Kidney glomerular epithelial cell (primary cell): ENCODE measurements around the gene RTL10.
"Not testable (repeated sequence)": the region's sequence is repeated elsewhere in the genome, so short reads cannot be mapped to it uniquely, and the experiment has no call there.

Experiments used
- DNase-seq: peaks from one replicate; lab custom pipeline; 2025; lab: John Stamatoyannopoulos, UW

RTL10 gene

GRCh38 chr22:19888131-19888746 lies 33.6 kb upstream of the RTL10 start:
- no peak for DNase-seq

- no peak for DNase-seq
These were observed 32.7 kb upstream of the RTL10 start for GRCh38 chr22:19887256-19887985.

GRCh38 chr22:19886605-19887255 lies 32.1 kb upstream of the RTL10 start:
- DNase-seq: peak; percentile 7

- DNase-seq: no peak
These were observed 31.3 kb upstream of the RTL10 start for GRCh38 chr22:19885841-19886592.

- DNase-seq: no peak
These were observed 30.5 kb upstream of the RTL10 start for GRCh38 chr22:19884954-19885751.

DNA sequence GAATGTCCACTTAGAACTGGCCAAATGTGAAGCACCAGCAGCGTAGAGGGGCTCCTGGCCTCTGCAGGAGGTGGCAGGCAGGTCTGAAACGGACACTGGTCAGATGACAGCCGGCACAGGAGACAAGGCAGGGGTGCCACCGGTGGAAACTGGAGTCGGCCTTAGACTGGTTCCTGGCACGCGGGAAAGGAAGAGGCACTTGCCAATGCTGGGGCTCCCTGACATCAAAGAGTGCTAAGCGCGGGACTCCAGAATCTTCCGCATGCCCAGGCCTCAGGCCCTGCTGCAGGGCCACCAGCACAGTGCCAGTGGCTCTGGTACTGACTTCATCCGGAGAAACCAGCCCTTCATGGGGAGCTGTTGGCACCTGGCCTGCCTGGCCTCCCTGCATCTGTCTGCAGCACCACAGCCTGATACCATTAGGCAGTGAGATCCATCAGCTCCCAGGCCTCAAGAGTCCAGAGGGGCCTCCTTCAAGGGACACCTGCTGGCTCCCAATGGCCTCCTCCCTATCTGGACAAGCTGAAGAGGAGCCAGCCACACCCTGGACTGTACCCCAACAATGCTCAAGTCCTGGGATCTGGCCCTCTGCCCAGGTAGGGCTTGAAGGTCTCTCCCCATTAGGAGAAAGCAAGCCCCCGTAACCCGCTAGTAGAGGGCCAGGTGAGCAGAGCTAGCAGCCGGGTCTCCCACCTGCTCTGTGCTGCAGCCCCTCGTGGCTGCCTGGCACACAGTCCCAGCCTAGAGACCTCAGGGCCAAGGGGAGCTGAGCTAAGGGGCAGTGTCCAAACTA lies 29.7 kb upstream of the RTL10 start:
- no peak for DNase-seq

- DNase-seq: not testable (repeated sequence)
These were observed 28.8 kb upstream of the RTL10 start for GRCh38 chr22:19883446-19883845.

DNA sequence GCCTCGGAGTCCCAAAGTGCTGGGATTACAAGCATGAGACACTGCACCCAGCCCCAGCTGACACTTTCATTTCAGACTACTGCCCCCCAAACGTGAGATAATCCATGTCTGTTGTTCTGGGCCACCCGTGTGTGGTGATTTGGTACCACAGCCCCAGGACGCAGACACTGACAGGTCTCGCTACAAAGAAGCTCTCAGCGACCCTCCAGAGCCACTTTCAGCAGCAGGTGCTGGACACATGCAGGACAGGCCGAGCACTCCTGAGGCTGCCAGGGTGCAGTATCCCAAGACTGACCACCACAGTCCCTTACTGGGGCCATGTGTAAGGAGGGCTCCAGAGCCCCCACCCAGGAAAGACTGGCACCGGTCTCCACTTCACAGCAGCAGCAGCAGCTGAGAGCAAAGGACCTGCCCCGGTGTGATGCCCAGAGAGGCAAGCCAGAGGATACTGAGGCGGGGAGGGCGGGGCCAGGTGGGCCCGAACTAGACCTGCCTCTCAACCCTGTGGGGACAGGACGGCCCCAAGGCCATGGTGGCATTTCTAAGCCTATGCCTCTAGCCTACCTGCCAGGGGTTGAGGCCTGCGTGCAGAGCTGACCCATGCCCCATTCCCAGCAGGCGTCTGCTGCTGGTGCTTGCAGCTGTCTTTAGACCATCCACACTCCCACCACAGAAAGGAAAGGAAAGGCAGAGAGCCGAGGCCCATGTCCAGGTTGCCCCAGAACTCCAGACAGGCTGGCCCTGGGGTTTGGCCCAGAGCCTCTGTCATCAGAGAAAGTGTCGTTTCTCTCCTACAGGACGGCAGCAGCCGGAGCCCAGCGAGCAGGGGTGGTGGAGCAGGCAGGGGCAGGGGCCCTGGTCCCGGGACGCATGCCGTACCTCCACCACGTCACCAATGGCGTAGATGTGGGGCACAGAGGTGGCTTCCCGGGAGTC lies 28.0 kb upstream of the RTL10 start:
- DNase-seq: no peak

GRCh38 chr22:19880786-19881569 lies 26.3 kb upstream of the RTL10 start:
- peak; percentile 98 for DNase-seq

- no peak for DNase-seq
These were observed 25.5 kb upstream of the RTL10 start for GRCh38 chr22:19879992-19880785.

- no peak for DNase-seq
These were observed 24.9 kb upstream of the RTL10 start for GRCh38 chr22:19879643-19879991.

GRCh38 chr22:19879246-19879570 lies 24.5 kb upstream of the RTL10 start:
- no peak for DNase-seq

DNA sequence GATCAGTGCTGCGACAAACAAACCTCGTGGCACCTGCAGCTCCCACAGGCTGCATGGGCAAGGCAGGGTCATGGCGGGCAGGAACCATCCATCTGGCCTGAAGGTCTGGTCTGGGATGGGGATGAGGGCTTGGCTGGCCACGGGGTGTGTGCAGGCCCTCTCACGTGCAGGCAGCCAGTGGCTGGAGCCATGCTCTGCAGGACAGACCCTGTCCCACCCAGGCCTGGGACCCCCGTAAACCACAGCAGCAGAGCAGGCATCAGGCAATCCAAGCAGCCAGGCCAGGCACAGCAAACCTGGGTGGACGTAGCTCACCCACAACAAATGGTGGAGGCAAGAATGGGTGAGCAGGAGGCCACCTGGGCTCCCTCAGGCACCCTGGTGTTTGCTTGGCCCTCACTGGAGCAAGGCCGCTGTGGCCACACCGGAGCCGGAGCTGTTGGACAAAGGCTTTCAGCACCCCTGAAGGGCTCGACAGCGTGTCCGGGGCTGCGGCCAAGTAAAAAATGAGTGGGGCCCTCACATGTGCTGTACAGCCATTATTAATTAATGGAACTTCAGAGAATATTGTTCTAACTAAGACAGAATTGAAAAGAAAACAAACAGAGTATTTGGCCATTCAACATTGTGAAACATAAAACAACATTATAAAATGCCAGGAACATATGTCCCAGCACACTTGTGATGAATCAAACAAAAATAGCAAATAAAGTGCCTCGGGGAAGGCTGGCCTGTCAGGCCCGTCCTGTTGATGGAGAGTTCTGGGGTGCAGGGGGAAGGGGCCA lies 24.0 kb upstream of the RTL10 start:
- no peak for DNase-seq

DNA sequence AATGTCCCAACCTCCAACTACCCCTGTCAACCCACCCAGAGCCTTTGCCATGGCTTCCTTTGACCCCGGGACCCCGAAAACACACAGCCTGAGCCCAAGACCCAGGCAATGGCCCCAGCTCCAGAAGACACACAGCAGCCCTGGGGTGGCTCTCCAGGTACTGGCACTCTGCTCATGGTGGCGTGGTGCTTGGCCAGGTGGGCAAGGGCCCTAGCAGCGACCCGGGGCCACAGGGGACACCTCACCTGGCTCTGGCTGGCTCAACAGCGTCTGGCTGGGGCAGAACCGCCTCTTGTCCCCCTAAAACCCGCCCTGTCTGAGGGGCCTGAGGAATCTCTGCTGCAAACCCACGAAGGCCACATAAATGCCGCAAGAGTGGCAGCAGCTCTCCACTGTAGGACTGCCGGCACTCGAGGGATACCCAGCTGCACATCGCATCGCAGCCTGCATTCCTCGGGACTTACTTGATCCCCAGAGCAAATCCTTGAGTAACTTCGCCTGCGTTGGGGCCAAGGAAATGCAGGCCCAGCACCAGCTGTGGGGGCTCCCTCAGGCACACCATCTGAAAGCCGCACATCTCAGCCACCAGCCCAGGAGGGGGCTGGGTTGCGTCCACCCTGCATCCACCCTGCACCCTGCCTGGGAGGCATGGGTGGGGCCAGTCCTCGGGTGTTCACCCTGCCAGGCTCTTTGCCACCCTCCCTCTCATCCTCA lies 23.1 kb upstream of the RTL10 start:
- DNase-seq: no peak

GRCh38 chr22:19876941-19877625 lies 22.4 kb upstream of the RTL10 start:
- DNase-seq: no peak

- DNase-seq: no peak
These were observed 21.8 kb upstream of the RTL10 start for GRCh38 chr22:19876314-19876940.
